HepG2 (cell line): ENCODE results near the gene C6orf132. TPM values are rescaled to one million over a fixed set of nuclear protein-coding genes. Genes with fewer than 3 reads are reported as not detected.
A peak's percentile ranks its signal among the peaks of the same experiment; 100 is the strongest.

ENCODE experiments used
- ADNP ChIP-seq: sonication (generic); formaldehyde crosslinking; IDR thresholded peaks from 2 replicates; pipeline ENCODE4 v1.4.0; 2020; ENCODE audit warnings: missing genetic modification reagents
- CHD2 ChIP-seq: IDR thresholded peaks from 2 replicates; pipeline ENCODE4 v1.6.1; 2011; ENCODE audit warnings: low read depth, low read length, improper control_type of control experiment
- EP300 ChIP-seq, 3 experiments: sonication (generic) in 1 of 3; formaldehyde crosslinking in 1 of 3; IDR thresholded peaks; 2 replicates each; pipeline versions ENCODE4 v1.5.1 to v1.6.1; 2011 to 2020; ENCODE audit warnings: low read depth in 2 of 3, low read length in 2 of 3, borderline replicate concordance in 1 of 3, improper control_type of control experiment in 1 of 3, mild to moderate bottlenecking in 1 of 3, missing genetic modification reagents in 1 of 3, moderate library complexity in 1 of 3
- HNF4A ChIP-seq: sonication (generic); formaldehyde crosslinking; IDR thresholded peaks from 2 replicates; pipeline ENCODE4 v1.4.0; 2020; ENCODE audit warnings: missing genetic modification reagents
- KDM2A ChIP-seq: sonication (generic); formaldehyde crosslinking; IDR thresholded peaks from 2 replicates; pipeline ENCODE4 v1.4.0; 2020; ENCODE audit warnings: low read depth, missing genetic modification reagents, borderline replicate concordance
- RXRA ChIP-seq: sonication (generic); formaldehyde crosslinking; IDR thresholded peaks from 2 replicates; pipeline ENCODE4 v1.5.1; 2020; ENCODE audit warnings: missing genetic modification reagents
- SALL2 ChIP-seq: sonication (generic); formaldehyde crosslinking; IDR thresholded peaks from 2 replicates; pipeline ENCODE4 v1.8.1; 2023; ENCODE audit warnings: mild to moderate bottlenecking, missing genetic modification reagents, inconsistent platforms
- ZNF138 ChIP-seq: sonication (generic); formaldehyde crosslinking; IDR thresholded peaks from 2 replicates; pipeline ENCODE4 v1.5.0; 2020; ENCODE audit warnings: mild to moderate bottlenecking, low read depth, missing genetic modification reagents
- ZNF224 ChIP-seq: sonication (generic); formaldehyde crosslinking; IDR thresholded peaks from 2 replicates; pipeline ENCODE4 v1.5.0; 2020; ENCODE audit warnings: mild to moderate bottlenecking, missing genetic modification reagents
- ZNF230 ChIP-seq: sonication (generic); formaldehyde crosslinking; IDR thresholded peaks from 2 replicates; pipeline ENCODE4 v1.4.0; 2020; ENCODE audit warnings: mild to moderate bottlenecking, missing genetic modification reagents
- ZNF292 ChIP-seq: sonication (generic); formaldehyde crosslinking; IDR thresholded peaks from 2 replicates; pipeline ENCODE4 v1.8.1; 2022; ENCODE audit warnings: mild to moderate bottlenecking, low read depth, missing genetic modification reagents, borderline replicate concordance
- ZNF44 ChIP-seq: sonication (generic); formaldehyde crosslinking; IDR thresholded peaks from 2 replicates; pipeline ENCODE4 v1.5.1; 2020; ENCODE audit warnings: mild to moderate bottlenecking, missing genetic modification reagents
- ZNF562 ChIP-seq: sonication (generic); formaldehyde crosslinking; IDR thresholded peaks from 2 replicates; pipeline ENCODE4 v1.8.0; 2022; ENCODE audit warnings: missing genetic modification reagents, borderline replicate concordance
- ZNF709 ChIP-seq: sonication (generic); formaldehyde crosslinking; IDR thresholded peaks from 2 replicates; pipeline ENCODE4 v1.5.0; 2020; ENCODE audit warnings: mild to moderate bottlenecking, missing genetic modification reagents
- ZNF768 ChIP-seq: sonication (generic); formaldehyde crosslinking; IDR thresholded peaks from 2 replicates; pipeline ENCODE4 v1.4.0; 2020; ENCODE audit warnings: missing genetic modification reagents
- ZNF776 ChIP-seq: sonication (generic); formaldehyde crosslinking; IDR thresholded peaks from 2 replicates; pipeline ENCODE4 v1.4.0; 2020; ENCODE audit warnings: mild to moderate bottlenecking, missing genetic modification reagents
- ZSCAN9 ChIP-seq: IDR thresholded peaks from 2 replicates; pipeline ENCODE4 v1.6.1; 2016; ENCODE audit warnings: borderline replicate concordance
- polyA plus RNA-seq, 8 experiments: library from polyadenylated mRNA; depleted of rRNA in 3 of 8; stranded (reverse) in 7 of 8; unstranded in 1 of 8; fragments of >200 nt; fragmentation: Illumina TruSeq in 4 of 8; extraction: Trizol in 4 of 8; gene quantifications; 2 replicates each; pipeline versions ENCODE4 v1.2.1 to v1.2.3, GENCODE V29; 2011 to 2016; ENCODE audit warnings: low read depth in 4 of 8, missing spikeins in 1 of 8, mixed read lengths in 1 of 8; ENCODE audit not compliant: insufficient read depth in 1 of 8
- total RNA-seq, 5 experiments: library from RNA; depleted of rRNA; stranded (reverse); fragments of >200 nt; fragmentation: Illumina TruSeq; extraction: Trizol; gene quantifications; 2 replicates each; pipeline ENCODE4 v1.2.3, GENCODE V29; 2016; ENCODE audit warnings: low read depth in 1 of 5
- TF ChIP-seq, protein P1 (sequence below): sonication (generic); formaldehyde crosslinking; IDR thresholded peaks from 2 replicates; pipeline ENCODE4 v1.4.0; 2020; ENCODE audit warnings: low read depth, missing genetic modification reagents
- TF ChIP-seq, protein P2 (sequence below): sonication (generic); formaldehyde crosslinking; IDR thresholded peaks from 2 replicates; pipeline ENCODE4 v1.4.0; 2020; ENCODE audit warnings: mild to moderate bottlenecking, missing genetic modification reagents
- TF ChIP-seq, protein P3 (sequence below): sonication (generic); formaldehyde crosslinking; IDR thresholded peaks from 2 replicates; pipeline ENCODE4 v1.4.0; 2020; ENCODE audit warnings: missing genetic modification reagents
- TF ChIP-seq, protein P4 (sequence below): sonication (generic); formaldehyde crosslinking; IDR thresholded peaks from 2 replicates; pipeline ENCODE4; 2020; ENCODE audit warnings: missing genetic modification reagents, mild to moderate bottlenecking, borderline replicate concordance

C6orf132 gene
- total and polyA plus RNA-seq, 2 of the 13 experiments (the other 11 are each of a cell fraction or from before 2014, with no cell fraction given) = 0.78 to 3.0 TPM

DNA sequence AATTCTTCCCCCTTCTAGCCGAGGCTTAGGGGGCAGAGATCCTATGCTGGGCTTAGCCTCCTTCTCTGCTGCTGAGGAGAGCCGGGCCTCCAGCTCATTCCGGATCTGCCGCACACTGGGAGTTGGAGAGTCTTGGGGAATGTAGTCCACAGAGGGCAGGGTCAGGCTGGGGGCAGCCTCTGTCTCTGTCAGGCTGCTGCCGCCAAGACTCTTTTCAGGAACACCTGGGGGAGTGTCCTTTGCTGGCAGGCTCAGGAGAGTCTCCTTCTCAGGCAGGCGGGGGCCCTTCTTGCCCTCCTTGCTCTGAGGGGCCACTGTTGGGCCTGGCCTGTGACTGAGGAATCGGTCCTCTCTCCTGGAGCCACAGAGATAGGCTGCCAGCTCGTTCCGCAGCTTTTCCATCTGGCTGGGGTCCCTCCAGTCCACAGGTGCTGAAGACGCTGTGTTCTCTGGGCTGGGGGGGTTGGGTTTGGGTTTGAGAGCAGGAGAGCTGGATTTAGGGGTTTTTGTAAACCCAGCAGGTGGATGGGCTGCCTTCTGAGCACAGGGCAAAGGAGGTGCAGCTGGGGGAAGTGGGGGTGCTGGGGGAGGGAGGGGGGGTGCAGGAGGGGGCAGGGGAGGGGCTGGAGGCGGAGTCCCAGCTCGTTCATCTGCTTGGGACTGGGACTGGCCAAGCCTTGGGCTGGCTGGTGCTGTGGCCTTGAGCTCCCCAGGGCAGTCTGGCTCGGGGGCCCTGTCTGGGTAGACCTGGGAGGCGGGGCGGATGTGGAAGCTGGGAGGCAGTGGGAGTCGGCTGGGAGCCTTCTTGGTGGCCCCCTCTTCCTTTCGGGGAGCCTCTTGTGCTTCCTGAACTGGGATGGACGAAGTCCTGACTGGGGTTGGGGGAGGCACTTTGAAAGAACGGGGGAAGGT is 36.1 kb downstream of the C6orf132 start (continued):
- TF ChIP-seq, protein P1, sequence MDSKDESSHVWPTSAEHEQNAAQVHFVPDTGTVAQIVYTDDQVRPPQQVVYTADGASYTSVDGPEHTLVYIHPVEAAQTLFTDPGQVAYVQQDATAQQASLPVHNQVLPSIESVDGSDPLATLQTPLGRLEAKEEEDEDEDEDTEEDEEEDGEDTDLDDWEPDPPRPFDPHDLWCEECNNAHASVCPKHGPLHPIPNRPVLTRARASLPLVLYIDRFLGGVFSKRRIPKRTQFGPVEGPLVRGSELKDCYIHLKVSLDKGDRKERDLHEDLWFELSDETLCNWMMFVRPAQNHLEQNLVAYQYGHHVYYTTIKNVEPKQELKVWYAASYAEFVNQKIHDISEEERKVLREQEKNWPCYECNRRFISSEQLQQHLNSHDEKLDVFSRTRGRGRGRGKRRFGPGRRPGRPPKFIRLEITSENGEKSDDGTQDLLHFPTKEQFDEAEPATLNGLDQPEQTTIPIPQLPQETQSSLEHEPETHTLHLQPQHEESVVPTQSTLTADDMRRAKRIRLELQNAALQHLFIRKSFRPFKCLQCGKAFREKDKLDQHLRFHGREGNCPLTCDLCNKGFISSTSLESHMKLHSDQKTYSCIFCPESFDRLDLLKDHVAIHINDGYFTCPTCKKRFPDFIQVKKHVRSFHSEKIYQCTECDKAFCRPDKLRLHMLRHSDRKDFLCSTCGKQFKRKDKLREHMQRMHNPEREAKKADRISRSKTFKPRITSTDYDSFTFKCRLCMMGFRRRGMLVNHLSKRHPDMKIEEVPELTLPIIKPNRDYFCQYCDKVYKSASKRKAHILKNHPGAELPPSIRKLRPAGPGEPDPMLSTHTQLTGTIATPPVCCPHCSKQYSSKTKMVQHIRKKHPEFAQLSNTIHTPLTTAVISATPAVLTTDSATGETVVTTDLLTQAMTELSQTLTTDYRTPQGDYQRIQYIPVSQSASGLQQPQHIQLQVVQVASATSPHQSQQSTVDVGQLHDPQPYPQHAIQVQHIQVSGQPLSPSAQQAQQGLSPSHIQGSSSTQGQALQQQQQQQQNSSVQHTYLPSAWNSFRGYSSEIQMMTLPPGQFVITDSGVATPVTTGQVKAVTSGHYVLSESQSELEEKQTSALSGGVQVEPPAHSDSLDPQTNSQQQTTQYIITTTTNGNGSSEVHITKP (CRISPR knock-in tag) = no peak
- no peak for TF ChIP-seq ADNP (CRISPR knock-in tag)
- no peak for TF ChIP-seq ZNF138
- TF ChIP-seq, protein P2, sequence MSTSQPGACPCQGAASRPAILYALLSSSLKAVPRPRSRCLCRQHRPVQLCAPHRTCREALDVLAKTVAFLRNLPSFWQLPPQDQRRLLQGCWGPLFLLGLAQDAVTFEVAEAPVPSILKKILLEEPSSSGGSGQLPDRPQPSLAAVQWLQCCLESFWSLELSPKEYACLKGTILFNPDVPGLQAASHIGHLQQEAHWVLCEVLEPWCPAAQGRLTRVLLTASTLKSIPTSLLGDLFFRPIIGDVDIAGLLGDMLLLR = no peak
- TF ChIP-seq ZNF776 (CRISPR knock-in tag) = no peak
- TF ChIP-seq ZNF768 (CRISPR knock-in tag) = no peak
- TF ChIP-seq ZNF44 (CRISPR knock-in tag) = no peak
- TF ChIP-seq HNF4A = peak; percentile 75
- TF ChIP-seq ZNF292 (CRISPR knock-in tag) = 0 out of 2 replicates have a peak, but pooled peaks have one; percentile 50
- TF ChIP-seq EP300 (IDR thresholded peaks at IDR 0.05; ENCODE audit: low read depth in 2 of 2, low read length in 2 of 2) = peak in 1 of 2 experiments; percentile 45; a peak in 1 of 4 replicates
- TF ChIP-seq EP300 (CRISPR knock-in tag; IDR thresholded peaks at IDR 0.05; ENCODE audit: borderline replicate concordance) = peak; percentile 39; the same call in 1 of the 2 replicates
- TF ChIP-seq, protein P3, sequence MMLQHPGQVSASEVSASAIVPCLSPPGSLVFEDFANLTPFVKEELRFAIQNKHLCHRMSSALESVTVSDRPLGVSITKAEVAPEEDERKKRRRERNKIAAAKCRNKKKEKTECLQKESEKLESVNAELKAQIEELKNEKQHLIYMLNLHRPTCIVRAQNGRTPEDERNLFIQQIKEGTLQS = no peak
- TF ChIP-seq ZNF224 (CRISPR knock-in tag) = no peak
- no peak for TF ChIP-seq KDM2A (CRISPR knock-in tag)
- no peak for TF ChIP-seq ZNF709
- 0 out of 2 replicates have a peak, but pooled peaks have one; percentile 32 for TF ChIP-seq ZSCAN9 (CRISPR knock-in tag)
- TF ChIP-seq, protein P4, sequence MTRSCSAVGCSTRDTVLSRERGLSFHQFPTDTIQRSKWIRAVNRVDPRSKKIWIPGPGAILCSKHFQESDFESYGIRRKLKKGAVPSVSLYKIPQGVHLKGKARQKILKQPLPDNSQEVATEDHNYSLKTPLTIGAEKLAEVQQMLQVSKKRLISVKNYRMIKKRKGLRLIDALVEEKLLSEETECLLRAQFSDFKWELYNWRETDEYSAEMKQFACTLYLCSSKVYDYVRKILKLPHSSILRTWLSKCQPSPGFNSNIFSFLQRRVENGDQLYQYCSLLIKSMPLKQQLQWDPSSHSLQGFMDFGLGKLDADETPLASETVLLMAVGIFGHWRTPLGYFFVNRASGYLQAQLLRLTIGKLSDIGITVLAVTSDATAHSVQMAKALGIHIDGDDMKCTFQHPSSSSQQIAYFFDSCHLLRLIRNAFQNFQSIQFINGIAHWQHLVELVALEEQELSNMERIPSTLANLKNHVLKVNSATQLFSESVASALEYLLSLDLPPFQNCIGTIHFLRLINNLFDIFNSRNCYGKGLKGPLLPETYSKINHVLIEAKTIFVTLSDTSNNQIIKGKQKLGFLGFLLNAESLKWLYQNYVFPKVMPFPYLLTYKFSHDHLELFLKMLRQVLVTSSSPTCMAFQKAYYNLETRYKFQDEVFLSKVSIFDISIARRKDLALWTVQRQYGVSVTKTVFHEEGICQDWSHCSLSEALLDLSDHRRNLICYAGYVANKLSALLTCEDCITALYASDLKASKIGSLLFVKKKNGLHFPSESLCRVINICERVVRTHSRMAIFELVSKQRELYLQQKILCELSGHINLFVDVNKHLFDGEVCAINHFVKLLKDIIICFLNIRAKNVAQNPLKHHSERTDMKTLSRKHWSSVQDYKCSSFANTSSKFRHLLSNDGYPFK = no peak; the same call in 1 of the 2 replicates
- no peak for TF ChIP-seq CHD2
- TF ChIP-seq SALL2 (CRISPR knock-in tag) = no peak
- no peak for TF ChIP-seq ZNF230 (CRISPR knock-in tag)
- TF ChIP-seq RXRA = peak; percentile 56; the same call in 1 of the 2 replicates
- no peak for TF ChIP-seq ZNF562
